Naive thymus-derived CD4-positive, alpha-beta T cell (primary cell): ENCODE data around the gene TREM2. TPM values are rescaled to one million over a fixed set of nuclear protein-coding genes. Genes with fewer than 3 reads are reported as not detected.
A peak's percentile ranks its signal among the peaks of the same experiment; 100 is the strongest.

ENCODE experiments used
- ATAC-seq: fragments of 150-1000 bp; cut with Tn5 transposase; 2 replicates; pipeline ENCODE4 v1.10.0; 2021; ENCODE audit warnings: mild to moderate bottlenecking, moderate library complexity
- CTCF ChIA-PET: fragments of 350-600 bp; sonication (Branson Sonifier 250); formaldehyde crosslinking; loops from one replicate; lab custom pipeline; 2021; ENCODE audit warnings: antibody characterized with exemption; lab: Charles Lee
- POLR2A ChIA-PET: fragments of 350-600 bp; sonication (Branson Sonifier 250); formaldehyde crosslinking; loops from one replicate; lab custom pipeline; 2021; ENCODE audit warnings: antibody characterized with exemption, inconsistent platforms; lab: Charles Lee
- DNase-seq, 9 donors: peaks; one replicate each; pipeline versions ENCODE4 v3.0.0 to v3.0.0-alpha.2; 2020 to 2022; ENCODE audit warnings: mixed read lengths in 1 of 9
- H3K27ac ChIP-seq: one replicate; pipeline ENCODE4 v1.7.0; 2013; ENCODE audit warnings: mild to moderate bottlenecking, low read depth, low read length, moderate library complexity
- H3K27me3 ChIP-seq, 2 donors: one replicate each; pipeline ENCODE4 v1.7.0; 2013; ENCODE audit warnings: low read length in 2 of 2, mild to moderate bottlenecking in 2 of 2, moderate library complexity in 2 of 2; ENCODE audit not compliant: control insufficient read depth in 2 of 2, insufficient read depth in 2 of 2
- H3K36me3 ChIP-seq, 3 experiments: 1 replicate in 2 of 3; 2 replicates in 1 of 3; pipeline ENCODE4 v1.7.0; 2013; ENCODE audit warnings: low read length in 3 of 3, mild to moderate bottlenecking in 3 of 3, moderate library complexity in 1 of 3; ENCODE audit not compliant: insufficient read depth in 3 of 3, control insufficient read depth in 2 of 3
- H3K4me1 ChIP-seq, 2 donors: one replicate each; pipeline ENCODE4 v1.7.0; 2013; ENCODE audit warnings: low read length in 2 of 2, mild to moderate bottlenecking in 2 of 2, moderate library complexity in 1 of 2; ENCODE audit not compliant: control insufficient read depth in 2 of 2, insufficient read depth in 2 of 2
- H3K4me3 ChIP-seq: 2 replicates; pipeline ENCODE4 v1.7.0; 2013; ENCODE audit warnings: mild to moderate bottlenecking, low read length
- H3K9me3 ChIP-seq, 3 experiments: 1 replicate in 2 of 3; 2 replicates in 1 of 3; pipeline ENCODE4 v1.7.0; 2013; ENCODE audit warnings: low read length in 3 of 3; ENCODE audit not compliant: control insufficient read depth in 2 of 3
- H3K27ac Mint-ChIP-seq, 9 donors: one replicate each; pipeline ENCODE4 v1.8.0; 2020 to 2022; ENCODE audit warnings: mixed read lengths in 9 of 9, mild to moderate bottlenecking in 8 of 9, moderate library complexity in 5 of 9, inconsistent platforms in 2 of 9
- H3K27me3 Mint-ChIP-seq, 5 donors: one replicate each; pipeline ENCODE4 v1.8.0; 2021 to 2022; ENCODE audit warnings: mixed read lengths in 5 of 5, mild to moderate bottlenecking in 1 of 5
- H3K36me3 Mint-ChIP-seq, 5 donors: one replicate each; pipeline ENCODE4 v1.8.0; 2020 to 2022; ENCODE audit warnings: mixed read lengths in 5 of 5, mild to moderate bottlenecking in 3 of 5, inconsistent platforms in 1 of 5
- H3K4me1 Mint-ChIP-seq, 7 donors: one replicate each; pipeline ENCODE4 v1.8.0; 2020 to 2022; ENCODE audit warnings: mixed read lengths in 7 of 7, mild to moderate bottlenecking in 3 of 7, inconsistent platforms in 1 of 7
- H3K4me3 Mint-ChIP-seq, 10 donors: one replicate each; pipeline ENCODE4 v1.8.0; 2020 to 2022; ENCODE audit warnings: mild to moderate bottlenecking in 10 of 10, mixed read lengths in 10 of 10, moderate library complexity in 6 of 10, inconsistent platforms in 2 of 10
- H3K9me3 Mint-ChIP-seq, 11 donors: one replicate each; pipeline ENCODE4 v1.8.0; 2020 to 2022; ENCODE audit warnings: mixed read lengths in 11 of 11, mild to moderate bottlenecking in 4 of 11, inconsistent platforms in 1 of 11, moderate library complexity in 1 of 11
- intact Hi-C, 2 donors: fragments of 100-400 bp; cut with micrococcal nuclease; formaldehyde crosslinking; loops; one replicate each; pipeline ENCODE4 v1.15.1; 2023
- polyA plus RNA-seq, 2 donors: library from polyadenylated mRNA; unstranded; fragments of 300-500 nt; fragmentation: Illumina TruSeq; gene quantifications; one replicate each; pipeline ENCODE4 v1.2.3, GENCODE V29; 2021
- total RNA-seq, 6 experiments: library from RNA in 5 of 6; stranded (reverse) in 5 of 6; gene quantifications; 1 replicate in 5 of 6; 2 replicates in 1 of 6; pipeline ENCODE4 v1.2.3 and lab custom pipeline; 2021 to 2026

Gene TREM2
- total and polyA plus RNA-seq, 7 experiments from 2014 or later = 3.1 to 3.2 TPM; not detected in 5

DNA sequence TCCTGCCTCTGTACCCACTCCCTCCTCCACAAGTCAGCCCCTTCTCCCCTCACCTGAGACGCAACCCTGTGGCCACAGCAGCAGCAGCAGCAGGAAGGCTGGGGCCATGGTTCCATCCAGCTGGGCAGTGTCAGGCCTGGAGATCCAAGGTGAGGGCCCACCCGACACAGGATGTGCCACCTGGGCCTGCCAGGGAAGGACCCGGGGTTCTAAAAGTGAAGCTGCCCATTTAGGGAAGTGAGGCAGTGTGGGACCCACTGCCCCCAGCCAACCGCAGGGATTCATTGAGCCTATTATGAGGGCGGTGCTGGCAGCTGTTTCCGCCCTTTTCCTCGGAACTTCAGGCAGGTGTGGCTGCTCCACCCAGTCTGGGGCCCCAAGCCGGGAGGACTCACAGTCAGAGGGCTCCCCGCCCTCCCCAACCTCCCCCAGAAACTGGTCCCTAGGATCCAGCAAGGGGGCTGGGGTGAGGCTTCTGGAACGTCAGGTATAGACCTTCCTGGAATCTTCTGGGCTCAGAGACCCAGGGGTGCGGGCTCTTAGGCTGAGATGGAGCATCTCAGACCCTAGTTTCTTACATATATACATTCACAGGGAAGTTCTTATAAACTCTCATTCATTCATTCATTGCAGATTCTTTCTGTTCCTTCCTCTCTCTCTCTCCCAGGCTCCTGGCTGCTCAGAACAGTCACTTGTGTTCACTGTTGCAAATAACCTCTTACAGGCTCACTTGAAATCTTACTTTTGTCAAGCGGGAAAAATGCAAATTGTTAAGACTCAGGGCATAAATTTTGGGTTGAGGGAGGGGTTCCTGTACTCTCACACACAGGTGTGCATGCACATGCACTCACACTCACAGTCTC lies 38.2 kb upstream of the TREM2 start, which contains the start of gene TREML2:
Gene TREML2, minus strand, starts transcription at position 249 of the 863 bp plus-strand sequence. Its CDS starts 141 bp downstream, at position 108.
- Histone ChIP-seq H3K4me1 (peaks cover 47 to 55% of the 10 kb centered on the region in 2 donors), H3K27ac (peak within 1 kb of the TSS; percentile 88), H3K27me3 (no peaks in the 10 kb centered on the region), H3K4me3 (peak within 1 kb of the TSS; percentile 26), H3K36me3 (peaks cover 0 to 3% (median 0%) of the 10 kb centered on the region in 3 experiments), H3K9me3 (no peaks in the 10 kb centered on the region)
- Mint-ChIP-seq H3K4me3 (peak within 1 kb of the TSS; percentile 78 to 84 (median 82)), H3K27ac (peak within 1 kb of the TSS; percentile 95 to 100 (median 98)), H3K4me1 (peaks cover 49 to 87% (median 78%) of the 10 kb centered on the region in 7 donors), H3K36me3 (peaks cover 0 to 24% (median 6%) of the 10 kb centered on the region in 5 donors), H3K9me3 (peaks cover 0 to 2% (median 0%) of the 10 kb centered on the region in 11 donors), H3K27me3 (no peaks in the 10 kb centered on the region)
- POLR2A ChIA-PET = interaction anchor here (0.6 to 1.8 kb wide), 3 partner anchors 24 to 735 kb away, joined by 3 to 8 read pairs (median 3); partner anchors contain the start of genes NFYA and OARD1
- peak in 2 of 9 donors; percentile 19 to 33 for DNase-seq
- CTCF ChIA-PET = interaction anchor here (1.6 to 3.0 kb wide), 3 partner anchors 11 to 482 kb away, joined by 4 to 9 read pairs (median 5); no protein-coding TSS in a partner anchor
- intact Hi-C loops = loop anchor here (1.0 to 5.0 kb wide), 7 partner anchors 19 to 346 kb away; partner anchors contain the start of genes FOXP4 (in 2 of the 2), NFYA (in 2 of the 2) and OARD1 (in 2 of the 2)
- peak; percentile 35 for ATAC-seq

DNA sequence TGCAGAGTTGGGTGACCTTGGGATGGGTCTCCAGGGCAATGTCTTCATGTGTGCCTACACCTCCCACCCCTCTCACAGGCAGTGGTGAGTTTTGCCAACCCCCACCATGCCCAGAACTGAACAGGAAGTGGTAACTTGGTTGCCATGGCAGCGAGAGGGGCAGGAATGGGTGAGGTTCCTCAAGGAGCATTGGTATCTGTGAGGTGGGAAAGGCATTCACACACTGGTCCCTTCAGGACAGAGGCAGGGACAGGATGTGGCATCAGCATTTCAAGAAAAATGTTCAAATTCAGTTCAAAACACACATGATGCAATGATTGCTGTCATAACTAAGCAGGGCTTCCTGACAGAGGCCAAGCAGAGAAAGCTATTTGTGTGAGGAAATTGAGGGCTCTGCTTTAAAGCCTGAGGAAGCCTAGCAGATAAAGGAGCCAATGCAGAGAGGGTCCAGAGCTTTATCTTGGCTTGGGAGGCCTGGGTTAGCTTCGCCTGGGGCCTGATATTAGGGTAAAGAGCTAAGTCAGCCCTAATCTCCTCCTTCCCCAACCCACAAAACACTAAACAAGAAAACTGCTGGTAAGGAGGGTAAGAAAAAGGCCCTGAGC lies 37.5 kb upstream of the TREM2 start:
- H3K4me1 ChIP-seq = peaks cover 47 to 55% of the 10 kb centered on the region in 2 donors

DNA sequence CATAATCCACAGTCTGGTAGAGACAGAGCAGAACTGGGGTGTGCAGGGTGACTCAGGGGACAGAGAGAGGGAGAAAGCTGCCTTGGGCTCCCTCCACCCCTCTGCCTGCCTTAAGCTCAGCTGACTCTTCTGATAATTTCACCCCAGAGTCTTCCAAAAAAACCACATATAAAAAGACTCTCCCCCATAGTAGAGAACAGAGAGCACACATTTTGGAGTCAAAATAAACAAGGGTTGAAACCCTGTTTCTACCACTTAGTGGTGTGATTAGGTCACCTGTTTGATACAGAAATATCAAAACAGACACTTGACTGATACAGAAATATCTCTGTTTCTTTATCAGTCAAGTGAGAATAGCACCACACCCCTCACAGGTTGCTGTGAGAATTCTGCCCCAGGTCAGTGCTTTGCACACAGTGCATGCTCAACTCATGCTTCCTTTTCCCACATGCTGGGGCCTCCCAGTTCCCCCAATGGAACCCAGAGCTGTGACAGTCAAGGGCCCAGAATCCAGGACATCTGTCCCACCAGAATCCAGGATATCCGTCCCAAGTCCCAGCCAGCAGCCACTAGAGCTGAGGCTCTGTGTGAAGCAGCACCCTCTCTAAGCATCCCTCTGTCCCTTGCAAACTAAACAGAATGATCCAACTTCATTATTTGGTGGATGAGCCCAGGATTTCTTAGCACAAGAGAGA lies 36.8 kb upstream of the TREM2 start:
- H3K9me3 ChIP-seq = no peaks in the 10 kb centered on the region
- DNase-seq (peak in 3 of 9 donors; percentile 7 to 31 (median 11)), ATAC-seq (peak; percentile 42)
- peak overlapping the region; percentile 95 to 100 (median 98) for H3K27ac Mint-ChIP-seq
- peaks cover 0 to 28% (median 6%) of the 10 kb centered on the region in 5 donors for H3K36me3 Mint-ChIP-seq
- no peaks in the 10 kb centered on the region for H3K27me3 Mint-ChIP-seq
- H3K4me3 ChIP-seq = peak overlapping the region; percentile 10
- H3K9me3 Mint-ChIP-seq = peaks cover 0 to 2% (median 0%) of the 10 kb centered on the region in 11 donors
- H3K36me3 ChIP-seq = peaks cover 0 to 8% (median 0%) of the 10 kb centered on the region in 3 experiments
- H3K27me3 ChIP-seq = no peaks in the 10 kb centered on the region
- peak overlapping the region; percentile 76 to 84 (median 82) for H3K4me3 Mint-ChIP-seq
- peak overlapping the region; percentile 88 for H3K27ac ChIP-seq
- H3K4me1 ChIP-seq = peaks cover 47 to 55% of the 10 kb centered on the region in 2 donors
- POLR2A ChIA-PET = interaction anchor here (0.6 to 1.8 kb wide), 3 partner anchors 90 to 134 kb away, joined by 3 to 8 read pairs (median 4); partner anchors contain the start of genes NFYA and OARD1
- CTCF ChIA-PET = interaction anchor here (1.2 to 3.0 kb wide), 5 partner anchors 9 to 484 kb away, joined by 3 to 9 read pairs (median 4); no protein-coding TSS in a partner anchor
- H3K4me1 Mint-ChIP-seq = peaks cover 59 to 95% (median 87%) of the 10 kb centered on the region in 7 donors
- intact Hi-C loops = loop anchor here (1.0 to 5.0 kb wide), 7 partner anchors 17 to 348 kb away; partner anchors contain the start of genes FOXP4 (in 2 of the 2), NFYA (in 2 of the 2) and OARD1 (in 2 of the 2)

More for the DNA sequence above, 37.5 kb upstream of the TREM2 start:
- Histone ChIP-seq H3K27ac (peak overlapping the region; percentile 88), H3K36me3 (peaks cover 0 to 3% (median 0%) of the 10 kb centered on the region in 3 experiments), H3K9me3 (no peaks in the 10 kb centered on the region), H3K4me3 (peak overlapping the region; percentile 26), H3K27me3 (no peaks in the 10 kb centered on the region)
- no peaks in the 10 kb centered on the region for H3K27me3 Mint-ChIP-seq
- DNase-seq (peak; percentile 34 to 87 (median 78)), ATAC-seq (peak; percentile 79)
- peaks cover 0 to 27% (median 6%) of the 10 kb centered on the region in 5 donors for H3K36me3 Mint-ChIP-seq
- H3K9me3 Mint-ChIP-seq = peaks cover 0 to 2% (median 0%) of the 10 kb centered on the region in 11 donors
- CTCF ChIA-PET = interaction anchor here (1.2 to 3.0 kb wide), 4 partner anchors 10 to 483 kb away, joined by 3 to 9 read pairs (median 4); no protein-coding TSS in a partner anchor
- H3K4me1 Mint-ChIP-seq = peaks cover 52 to 93% (median 83%) of the 10 kb centered on the region in 7 donors
- H3K4me3 Mint-ChIP-seq = peak overlapping the region; percentile 76 to 84 (median 82)
- POLR2A ChIA-PET = interaction anchor here (0.6 to 1.8 kb wide), 3 partner anchors 24 to 128 kb away, joined by 3 to 8 read pairs (median 4); partner anchors contain the start of genes NFYA and OARD1
- intact Hi-C loops = loop anchor here (1.0 to 5.0 kb wide), 7 partner anchors 18 to 347 kb away; partner anchors contain the start of genes FOXP4 (in 2 of the 2), NFYA (in 2 of the 2) and OARD1 (in 2 of the 2)
- peak overlapping the region; percentile 95 to 100 (median 98) for H3K27ac Mint-ChIP-seq

DNA sequence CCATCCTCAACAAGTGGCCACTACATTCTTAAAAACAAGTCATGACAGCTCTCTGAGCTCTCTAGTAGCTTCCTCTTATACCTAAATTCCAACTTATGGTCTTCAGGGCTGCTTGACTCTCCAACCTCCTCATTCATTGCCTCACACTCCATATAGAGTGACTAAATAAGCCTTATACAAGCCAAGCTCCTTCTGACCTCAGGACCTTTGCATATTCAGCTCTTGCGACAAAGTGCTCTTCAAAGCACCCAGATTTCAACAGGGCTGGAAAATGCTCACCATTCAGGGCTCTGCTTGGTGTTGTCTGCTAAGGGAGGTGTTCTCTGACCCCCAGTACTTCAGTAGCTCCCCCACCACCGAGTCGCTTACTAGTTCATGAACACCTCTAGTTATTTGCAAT lies 34.3 kb upstream of the TREM2 start:
- H3K4me3 ChIP-seq = no peak overlapping the region
- ATAC-seq = no peak
- H3K9me3 Mint-ChIP-seq = no peaks in the 10 kb centered on the region
- H3K4me1 ChIP-seq = peaks cover 29 to 35% of the 10 kb centered on the region in 2 donors
- peaks cover 0 to 14% (median 0%) of the 10 kb centered on the region in 3 experiments for H3K36me3 ChIP-seq
- H3K27ac Mint-ChIP-seq = peak overlapping the region; percentile 31 to 100 (median 80)
- H3K27me3 ChIP-seq = no peaks in the 10 kb centered on the region
- peaks cover 0 to 43% (median 11%) of the 10 kb centered on the region in 5 donors for H3K36me3 Mint-ChIP-seq
- peaks cover 57 to 95% (median 85%) of the 10 kb centered on the region in 7 donors for H3K4me1 Mint-ChIP-seq
- CTCF ChIA-PET = interaction anchor here (0.8 to 2.0 kb wide), 3 partner anchors 9 to 193 kb away, joined by 3 to 6 read pairs (median 3); no protein-coding TSS in a partner anchor
- no peak overlapping the region for H3K4me3 Mint-ChIP-seq
- H3K9me3 ChIP-seq = no peaks in the 10 kb centered on the region
- DNase-seq = no peak
- intact Hi-C loops = no loop called here
- no peaks in the 10 kb centered on the region for H3K27me3 Mint-ChIP-seq
- peak overlapping the region; percentile 32 for H3K27ac ChIP-seq
- POLR2A ChIA-PET = interaction anchor here (1.1 kb wide), 1 partner anchor 8 kb away, joined by 3 read pairs; no protein-coding TSS in a partner anchor

DNA sequence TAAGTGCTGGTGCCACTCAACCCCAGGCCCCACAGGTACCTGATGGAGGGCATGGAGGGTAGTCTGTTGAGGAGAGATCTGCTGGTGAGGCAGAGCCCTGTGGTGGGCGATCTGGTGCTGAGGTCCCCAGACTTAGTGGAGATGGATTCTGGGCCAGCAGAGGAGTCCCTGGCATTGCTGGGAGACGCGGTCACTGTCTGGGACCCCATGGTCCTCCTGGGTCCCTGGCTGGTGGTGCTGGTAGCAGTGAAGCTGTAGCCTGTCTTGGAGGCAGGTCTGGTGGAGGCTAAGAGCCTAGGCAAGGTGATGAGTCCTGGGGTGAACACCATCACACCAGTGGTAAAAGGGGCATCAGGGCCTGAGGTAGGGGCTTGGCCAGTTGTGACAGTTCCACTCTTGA lies 31.5 kb upstream of the TREM2 start:
- intact Hi-C loops = no loop called here
- Mint-ChIP-seq H3K4me1 (peaks cover 37 to 74% (median 60%) of the 10 kb centered on the region in 7 donors), H3K9me3 (peaks cover 0 to 12% (median 6%) of the 10 kb centered on the region in 11 donors), H3K36me3 (peaks cover 2 to 64% (median 18%) of the 10 kb centered on the region in 5 donors), H3K27ac (peak overlapping the region in 8 of 9 donors; percentile 30 to 96 (median 74)), H3K27me3 (no peaks in the 10 kb centered on the region), H3K4me3 (peak overlapping the region in 1 of 10 donors; percentile 16)
- ATAC-seq (no peak), DNase-seq (no peak)
- no peak overlapping the region for H3K4me3 ChIP-seq
- no peaks in the 10 kb centered on the region for H3K27me3 ChIP-seq
- peak overlapping the region; percentile 33 for H3K27ac ChIP-seq
- POLR2A ChIA-PET = no interaction called here
- peaks cover 2 to 13% of the 10 kb centered on the region in 2 donors for H3K4me1 ChIP-seq
- H3K36me3 ChIP-seq = peaks cover 0 to 17% (median 0%) of the 10 kb centered on the region in 3 experiments
- peaks cover 0 to 9% (median 0%) of the 10 kb centered on the region in 3 experiments for H3K9me3 ChIP-seq
- CTCF ChIA-PET = interaction anchor here (1.4 kb wide), 1 partner anchor 12 kb away, joined by 6 read pairs; no protein-coding TSS in a partner anchor
